Left ventricle myocardium inferior (tissue), 1 donor: Measurements from ENCODE around the gene YPEL2. TPM values are rescaled to one million over a fixed set of nuclear protein-coding genes. Genes with fewer than 3 reads are reported as not detected.

ENCODE experiments used
- DNase-seq: peaks from one replicate; pipeline ENCODE4 v3.0.0-alpha.2; 2020
- H3K27ac ChIP-seq: fragments of 200-600 bp; replicated peaks from 2 replicates; pipeline ENCODE4 v1.8.0; 2021
- H3K27me3 ChIP-seq: fragments of 200-600 bp; 2 replicates; pipeline ENCODE4 v1.8.0; 2021; ENCODE audit warnings: low read depth
- H3K36me3 ChIP-seq: fragments of 200-600 bp; 2 replicates; pipeline ENCODE4 v1.8.0; 2021
- H3K4me1 ChIP-seq: fragments of 200-600 bp; 2 replicates; pipeline ENCODE4 v1.8.0; 2021
- H3K4me3 ChIP-seq: fragments of 200-600 bp; 2 replicates; pipeline ENCODE4 v1.8.0; 2021; ENCODE audit warnings: mild to moderate bottlenecking, moderate library complexity
- H3K9me3 ChIP-seq: fragments of 200-600 bp; replicated peaks from 2 replicates; pipeline ENCODE4 v1.8.0; 2021
- CTCF ChIP-seq: fragments of 200-600 bp; IDR thresholded peaks from 2 replicates; pipeline ENCODE4 v1.8.0; 2021; ENCODE audit warnings: antibody characterized with exemption, mild to moderate bottlenecking, borderline replicate concordance
- intact Hi-C: fragments of 100-400 bp; cut with micrococcal nuclease; formaldehyde crosslinking; loops from one replicate; pipeline ENCODE4 v1.11.0; 2022
- total RNA-seq: library from RNA; stranded (reverse); fragmentation: NEBNext Ultra II Directional; extraction: Animal tissue kit (Norgen Biotek cat#: 25700); gene quantifications from one replicate; pipeline ENCODE4 v1.2.1, GENCODE V29; 2021
- donor health status: DM: no; HTN: yes; CAD: no; lungs with severe emphysema.

The YPEL2 gene
- total RNA-seq, 1 donor from 2014 or later = 36.3 TPM

GRCh38 chr17:59375857-59376256 lies 44.4 kb downstream of the YPEL2 start:
- DNase-seq = no peak
- intact Hi-C loops = no loop called here
- Histone ChIP-seq H3K4me1 (peaks cover 100% of the 10 kb centered on the region), H3K9me3 (no peaks in the 10 kb centered on the region), H3K36me3 (no peaks in the 10 kb centered on the region), H3K27me3 (no peaks in the 10 kb centered on the region), H3K27ac (peak overlapping the region; percentile 97), H3K4me3 (no peak overlapping the region)
- no peak for TF ChIP-seq CTCF

GRCh38 chr17:59376506-59376905 lies 45.1 kb downstream of the YPEL2 start:
- Histone ChIP-seq H3K4me3 (no peak overlapping the region), H3K4me1 (peaks cover 100% of the 10 kb centered on the region), H3K36me3 (no peaks in the 10 kb centered on the region), H3K27ac (peak overlapping the region; percentile 97), H3K9me3 (no peaks in the 10 kb centered on the region), H3K27me3 (no peaks in the 10 kb centered on the region)
- intact Hi-C loops = no loop called here
- DNase-seq = no peak
- TF ChIP-seq CTCF = no peak

GRCh38 chr17:59377410-59377809 lies 46.0 kb downstream of the YPEL2 start:
- H3K9me3 ChIP-seq = no peaks in the 10 kb centered on the region
- no peak for TF ChIP-seq CTCF
- peak overlapping the region; percentile 97 for H3K27ac ChIP-seq
- no peak overlapping the region for H3K4me3 ChIP-seq
- no peaks in the 10 kb centered on the region for H3K36me3 ChIP-seq
- DNase-seq = no peak
- no peaks in the 10 kb centered on the region for H3K27me3 ChIP-seq
- intact Hi-C loops = no loop called here
- H3K4me1 ChIP-seq = peaks cover 100% of the 10 kb centered on the region

GRCh38 chr17:59378675-59379074 lies 47.2 kb downstream of the YPEL2 start:
- no peaks in the 10 kb centered on the region for H3K27me3 ChIP-seq
- TF ChIP-seq CTCF = no peak
- intact Hi-C loops = no loop called here
- H3K4me1 ChIP-seq = peaks cover 99% of the 10 kb centered on the region
- DNase-seq = no peak
- H3K9me3 ChIP-seq = no peaks in the 10 kb centered on the region
- H3K27ac ChIP-seq = peak overlapping the region; percentile 97
- peak overlapping the region; percentile 27 for H3K4me3 ChIP-seq
- H3K36me3 ChIP-seq = no peaks in the 10 kb centered on the region

GRCh38 chr17:59380474-59380873 lies 49.0 kb downstream of the YPEL2 start:
- H3K36me3 ChIP-seq = no peaks in the 10 kb centered on the region
- H3K4me3 ChIP-seq = no peak overlapping the region
- no peak for DNase-seq
- H3K27ac ChIP-seq = peak overlapping the region; percentile 97
- no peak for TF ChIP-seq CTCF
- intact Hi-C loops = no loop called here
- no peaks in the 10 kb centered on the region for H3K9me3 ChIP-seq
- no peaks in the 10 kb centered on the region for H3K27me3 ChIP-seq
- H3K4me1 ChIP-seq = peaks cover 93% of the 10 kb centered on the region
